HCT116 (cell line): Measurements from ENCODE around the gene CLASP2. TPM values are rescaled to one million over a fixed set of nuclear protein-coding genes. Genes with fewer than 3 reads are reported as not detected.

Experiments used
- ATAC-seq: fragments of 200-7000 bp; cut with Tn5 transposase; 2 replicates; pipeline ENCODE4 v1.9.1; 2020; ENCODE audit warnings: mild to moderate bottlenecking, moderate library complexity
- BruUV-seq: library from RNA; stranded (reverse); fragments of 400-500 nt; replicated peaks from 2 replicates; lab custom pipeline; 2021; lab: Mats Ljungman, UMichigan
- CTCF ChIA-PET: fragments of 300-600 bp; sonication (Branson Sonifier 250); formaldehyde crosslinking; loops from one replicate; lab custom pipeline; 2021; ENCODE audit warnings: antibody characterized with exemption; lab: Charles Lee
- POLR2A ChIA-PET: fragments of 300-600, 350-600 bp; sonication (Branson Sonifier 250); formaldehyde crosslinking; loops from one replicate; lab custom pipeline; 2021; ENCODE audit warnings: antibody characterized with exemption; lab: Charles Lee
- RAD21 ChIA-PET, 2 experiments: fragments of 300-600 bp; sonication (Branson Sonifier 250); formaldehyde crosslinking; loops; one replicate each; lab custom pipeline; 2023; ENCODE audit warnings: low total read pairs in 2 of 2; ENCODE audit not compliant: uncharacterized antibody in 2 of 2, unreplicated experiment in 2 of 2, low non-redundant PET in 1 of 2; lab: Charles Lee
- DNase-seq: peaks from one replicate; pipeline ENCODE4 v3.0.0-alpha.2; 2010; ENCODE audit warnings: low read depth, low spot score
- H2AFZ ChIP-seq: fragments of 200-600 bp; shearing (Covaris generic), sonication (generic); 2 replicates; pipeline ENCODE4 v1.6.1; 2017; ENCODE audit warnings: low read depth, mixed run types, mixed read lengths, antibody characterized with exemption, low read length; ENCODE audit not compliant: poor library complexity, severe bottlenecking
- H3K27ac ChIP-seq: 2 replicates; pipeline ENCODE4 v1.5.1; 2012; ENCODE audit warnings: low read depth, low read length
- H3K27me3 ChIP-seq: fragments of 200-600 bp; sonication (generic); 2 replicates; pipeline ENCODE4 v1.6.1; 2016; ENCODE audit warnings: mixed run types, low read length, mixed read lengths; ENCODE audit not compliant: insufficient read depth
- H3K36me3 ChIP-seq, 2 experiments: fragments of 200-500 bp in 1 of 2; fragments of 200-600 bp in 1 of 2; sonication (Bioruptor generic) in 1 of 2; sonication (generic) in 1 of 2; 2 replicates each; pipeline versions ENCODE4 v1.5.1 to v1.6.1; 2014 to 2016; ENCODE audit warnings: low read length in 2 of 2, inconsistent platforms in 1 of 2, mixed read lengths in 1 of 2, mixed run types in 1 of 2; ENCODE audit not compliant: insufficient read depth in 2 of 2, control insufficient read depth in 1 of 2
- H3K4me1 ChIP-seq, 2 experiments: fragments of 200-600 bp in 1 of 2; sonication (generic) in 1 of 2; 2 replicates each; pipeline versions ENCODE4 v1.5.1 to v1.6.1; 2012 to 2017; ENCODE audit warnings: low read length in 2 of 2, inconsistent platforms in 1 of 2, mild to moderate bottlenecking in 1 of 2, mixed read lengths in 1 of 2, mixed run types in 1 of 2, moderate library complexity in 1 of 2; ENCODE audit not compliant: insufficient read depth in 2 of 2, control insufficient read depth in 1 of 2
- H3K4me2 ChIP-seq: fragments of 200-600 bp; sonication (generic); 2 replicates; pipeline ENCODE4 v1.6.1; 2017; ENCODE audit warnings: mixed run types, low read length, mixed read lengths
- H3K4me3 ChIP-seq, 2 experiments: fragments of 200-600 bp in 1 of 2; sonication (generic) in 1 of 2; replicated peaks in 1 of 2; 2 replicates each; pipeline ENCODE4 v1.5.1; 2011 to 2016; ENCODE audit warnings: low read length in 2 of 2, control low read depth in 1 of 2, low read depth in 1 of 2, mild to moderate bottlenecking in 1 of 2, mixed read lengths in 1 of 2, mixed run types in 1 of 2
- H3K79me2 ChIP-seq: fragments of 200-600 bp; sonication (generic); 2 replicates; pipeline ENCODE4 v1.6.1; 2017; ENCODE audit warnings: mild to moderate bottlenecking, mixed run types, low read length, moderate library complexity, mixed read lengths; ENCODE audit not compliant: insufficient read depth
- H3K9ac ChIP-seq: fragments of 200-600 bp; sonication (generic); 2 replicates; pipeline ENCODE4 v1.6.1; 2016; ENCODE audit warnings: low read length, mixed read lengths
- H3K9me2 ChIP-seq: fragments of 200-600 bp; sonication (generic), shearing (Covaris generic); 2 replicates; pipeline ENCODE4 v1.6.1; 2017; ENCODE audit warnings: mixed run types, mild to moderate bottlenecking, moderate library complexity; ENCODE audit not compliant: insufficient read depth
- H3K9me3 ChIP-seq, 2 experiments: fragments of 200-500 bp in 1 of 2; fragments of 200-600 bp in 1 of 2; sonication (Bioruptor generic) in 1 of 2; sonication (generic) in 1 of 2; 2 replicates each; pipeline ENCODE4 v1.6.1; 2014 to 2017; ENCODE audit warnings: low read length in 2 of 2, mixed read lengths in 2 of 2, inconsistent platforms in 1 of 2, low read depth in 1 of 2, mild to moderate bottlenecking in 1 of 2, mixed run types in 1 of 2, moderate library complexity in 1 of 2; ENCODE audit not compliant: control insufficient read depth in 1 of 2, insufficient read depth in 1 of 2
- H4K20me1 ChIP-seq: fragments of 200-600 bp; sonication (generic), shearing (Covaris generic); 2 replicates; pipeline ENCODE4 v1.6.1; 2017; ENCODE audit warnings: mixed run types, mild to moderate bottlenecking, moderate library complexity; ENCODE audit not compliant: insufficient read depth
- EZH2phosphoT487 ChIP-seq: fragments of 200-600 bp; IDR thresholded peaks from 2 replicates; pipeline ENCODE4 v1.6.1; 2018; ENCODE audit warnings: antibody characterized with exemption, borderline replicate concordance
- FOSL1 ChIP-seq: IDR thresholded peaks from 2 replicates; pipeline ENCODE4 v1.6.1; 2012; ENCODE audit warnings: low read depth
- MAX ChIP-seq: IDR thresholded peaks from 2 replicates; pipeline ENCODE4 v1.6.1; 2012
- POLR2A ChIP-seq: IDR thresholded peaks from 2 replicates; pipeline ENCODE4 v1.7.0; 2011; ENCODE audit warnings: borderline replicate concordance; ENCODE audit not compliant: insufficient read depth, insufficient read length; ENCODE audit errors: extremely low read depth
- REST ChIP-seq: IDR thresholded peaks from 2 replicates; pipeline ENCODE4 v1.6.1; 2012; ENCODE audit warnings: low read depth
- SIN3A ChIP-seq: IDR thresholded peaks from 2 replicates; pipeline ENCODE4 v1.6.1; 2012; ENCODE audit warnings: low read depth
- SP1 ChIP-seq: IDR thresholded peaks from 2 replicates; pipeline ENCODE4 v1.6.1; 2012; ENCODE audit warnings: low read depth
- SRF ChIP-seq: IDR thresholded peaks from 2 replicates; pipeline ENCODE4 v1.6.1; 2012; ENCODE audit warnings: low read depth
- YY1 ChIP-seq: IDR thresholded peaks from 2 replicates; pipeline ENCODE4 v1.6.1; 2011; ENCODE audit warnings: low read length, low read depth, moderate library complexity, mild to moderate bottlenecking; ENCODE audit not compliant: insufficient replicate concordance; ENCODE audit errors: extremely low read depth
- ZBTB33 ChIP-seq: IDR thresholded peaks from 2 replicates; pipeline ENCODE4 v1.6.1; 2011; ENCODE audit warnings: mild to moderate bottlenecking, low read length, moderate library complexity; ENCODE audit not compliant: insufficient replicate concordance; ENCODE audit errors: extremely low read depth
- intact Hi-C: fragments of 100-400 bp; cut with micrococcal nuclease; formaldehyde crosslinking; loops from 2 replicates; pipeline ENCODE4 v1.10.0; 2022
- total RNA-seq: library from RNA; stranded (reverse); gene quantifications from one replicate; pipeline ENCODE4 v1.2.1, GENCODE V29; 2021; ENCODE audit not compliant: unreplicated experiment

The CLASP2 gene
- total RNA-seq, 1 experiment from 2014 or later = 36.3 TPM

- intact Hi-C loops = no loop called here
- ChIA-PET RAD21 (no interaction called here), POLR2A (no interaction called here), CTCF (no interaction called here)
- Histone ChIP-seq H3K27me3 (no peaks in the 10 kb centered on the region), H3K79me2 (peaks cover 29% of the 10 kb centered on the region), H4K20me1 (no peaks in the 10 kb centered on the region), H3K4me3 (no peak overlapping the region), H3K4me2 (no peak overlapping the region), H3K4me1 (no peaks in the 10 kb centered on the region), H3K27ac (no peak overlapping the region), H2AFZ (no peak overlapping the region), H3K9me3 (no peaks in the 10 kb centered on the region), H3K9ac (no peak overlapping the region), H3K9me2 (no peaks in the 10 kb centered on the region), H3K36me3 (no peaks in the 10 kb centered on the region)
- no peak for ATAC-seq
- TF ChIP-seq SP1 (no peak), YY1 (no peak), EZH2phosphoT487 (no peak), FOSL1 (no peak), POLR2A (no peak), MAX (no peak), SRF (no peak), SIN3A (no peak), REST (no peak), ZBTB33 (no peak)
- BruUV-seq = no TSS peak
- no peak for DNase-seq
Measured at GRCh38 chr3:33650495-33650894, 67.6 kb downstream of the CLASP2 start.
